ENCODE measurements around the gene STAG1. TPM values are rescaled to one million over a fixed set of nuclear protein-coding genes. Genes with fewer than 3 reads are reported as not detected.
A peak's percentile ranks its signal among the peaks of the same experiment; 100 is the strongest.
"Not testable (repeated sequence)": the region's sequence is repeated elsewhere in the genome, so short reads cannot be mapped to it uniquely, and the experiment has no call there.

The STAG1 gene
- total and polyA plus RNA-seq, 4 donors: 11.0 to 68.6 (median 38.4) TPM

GRCh38 chr3:136518102-136518501, 234.1 kb downstream of the STAG1 start:
- Histone ChIP-seq H3K4me3 (ENCODE audit: low read length in 2 of 2) (no peak overlapping the region), H3K27ac (ENCODE audit: low read depth in 1 of 2, low read length in 2 of 2) (no peak overlapping the region), H3K4me1 (ENCODE audit: control insufficient read depth in 1 of 2, insufficient read depth in 2 of 2, low read length in 2 of 2) (no peaks in the 10 kb centered on the region), H3K36me3 (ENCODE audit: control insufficient read depth in 1 of 2, insufficient read depth in 2 of 2, low read length in 1 of 2) (no peaks in the 10 kb centered on the region), H3K9me3 (ENCODE audit: control insufficient read depth, low read length) (no peaks in the 10 kb centered on the region), H3K27me3 (ENCODE audit: control insufficient read depth in 1 of 2, insufficient read depth in 2 of 2, low read length in 1 of 2) (no peaks in the 10 kb centered on the region)
- DNase-seq: no peak
- WGBS, 2 donors: 96% methylated on average over 2 of the region's 2 CpGs
- intact Hi-C loops (cut with DNase I): no loop called here
- no peak for ATAC-seq (ENCODE audit: low FRiP score)

GRCh38 chr3:136516656-136517055, 235.5 kb downstream of the STAG1 start:
- H3K36me3 ChIP-seq (ENCODE audit: control insufficient read depth in 1 of 2, insufficient read depth in 2 of 2, low read length in 1 of 2): no peaks in the 10 kb centered on the region
- intact Hi-C loops (cut with DNase I): no loop called here
- H3K27ac ChIP-seq (ENCODE audit: low read depth in 1 of 2, low read length in 2 of 2): no peak overlapping the region
- no peak for DNase-seq
- ATAC-seq (ENCODE audit: low FRiP score): no peak
- 62 to 63% methylated on average over 3 of the region's 3 CpGs for WGBS, 2 donors
- no peaks in the 10 kb centered on the region for H3K9me3 ChIP-seq (ENCODE audit: control insufficient read depth, low read length)
- no peaks in the 10 kb centered on the region for H3K27me3 ChIP-seq (ENCODE audit: control insufficient read depth in 1 of 2, insufficient read depth in 2 of 2, low read length in 1 of 2)
- no peak overlapping the region for H3K4me3 ChIP-seq (ENCODE audit: low read length in 2 of 2)
- no peaks in the 10 kb centered on the region for H3K4me1 ChIP-seq (ENCODE audit: control insufficient read depth in 1 of 2, insufficient read depth in 2 of 2, low read length in 2 of 2)

- intact Hi-C loops (cut with DNase I): no loop called here
- no peaks in the 10 kb centered on the region for H3K27me3 ChIP-seq (ENCODE audit: control insufficient read depth in 1 of 2, insufficient read depth in 2 of 2, low read length in 1 of 2)
- H3K4me1 ChIP-seq (ENCODE audit: control insufficient read depth in 1 of 2, insufficient read depth in 2 of 2, low read length in 2 of 2): no peaks in the 10 kb centered on the region
- DNase-seq: no peak
- H3K4me3 ChIP-seq (ENCODE audit: low read length in 2 of 2): no peak overlapping the region
- no peaks in the 10 kb centered on the region for H3K36me3 ChIP-seq (ENCODE audit: control insufficient read depth in 1 of 2, insufficient read depth in 2 of 2, low read length in 1 of 2)
- WGBS, 2 donors: 96 to 97% methylated on average over 5 of the region's 5 CpGs
- no peaks in the 10 kb centered on the region for H3K9me3 ChIP-seq (ENCODE audit: control insufficient read depth, low read length)
- no peak for ATAC-seq (ENCODE audit: low FRiP score)
- no peak overlapping the region for H3K27ac ChIP-seq (ENCODE audit: low read depth in 1 of 2, low read length in 2 of 2)
These were observed 236.1 kb downstream of the STAG1 start for GRCh38 chr3:136516095-136516494.

GRCh38 chr3:136514533-136514932, 237.6 kb downstream of the STAG1 start:
- H3K36me3 ChIP-seq (ENCODE audit: control insufficient read depth in 1 of 2, insufficient read depth in 2 of 2, low read length in 1 of 2); intact Hi-C loops (cut with DNase I); H3K4me1 ChIP-seq (ENCODE audit: control insufficient read depth in 1 of 2, insufficient read depth in 2 of 2, low read length in 2 of 2); ATAC-seq (ENCODE audit: low FRiP score); DNase-seq; H3K27ac ChIP-seq (ENCODE audit: low read depth in 1 of 2, low read length in 2 of 2); H3K4me3 ChIP-seq (ENCODE audit: low read length in 2 of 2); H3K27me3 ChIP-seq (ENCODE audit: control insufficient read depth in 1 of 2, insufficient read depth in 2 of 2, low read length in 1 of 2); H3K9me3 ChIP-seq (ENCODE audit: control insufficient read depth, low read length): not testable (repeated sequence)
- 98% methylated on average over 7 of the region's 7 CpGs for WGBS, 2 donors

DNA sequence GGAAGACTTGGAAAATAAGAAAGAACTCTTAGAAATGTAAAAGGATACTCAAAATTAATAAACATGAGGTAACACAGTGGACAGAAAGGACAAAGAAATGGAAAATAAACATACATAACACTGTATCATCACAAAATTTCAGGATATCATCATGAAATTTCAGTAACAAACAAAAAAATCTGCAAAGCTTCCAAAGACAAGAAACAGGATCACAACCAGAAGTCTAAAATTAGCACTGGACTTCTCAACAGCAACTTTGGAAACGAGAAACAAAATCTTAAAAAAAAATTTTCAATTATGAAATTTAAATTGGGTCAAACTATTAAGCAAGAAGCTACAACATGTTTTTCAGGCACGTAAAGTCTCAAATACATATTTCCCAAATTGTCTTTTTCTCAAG, 238.8 kb downstream of the STAG1 start:
- ATAC-seq (ENCODE audit: low FRiP score) (peak; percentile 11), DNase-seq (no peak)
- H3K27me3 ChIP-seq (ENCODE audit: control insufficient read depth in 1 of 2, insufficient read depth in 2 of 2, low read length in 1 of 2): no peaks in the 10 kb centered on the region
- 30 to 36% methylated on average over 2 of the region's 2 CpGs for WGBS, 2 donors
- no peaks in the 10 kb centered on the region for H3K36me3 ChIP-seq (ENCODE audit: control insufficient read depth in 1 of 2, insufficient read depth in 2 of 2, low read length in 1 of 2)
- H3K4me3 ChIP-seq (ENCODE audit: low read length in 2 of 2): no peak overlapping the region
- intact Hi-C loops (cut with DNase I): no loop called here
- H3K4me1 ChIP-seq (ENCODE audit: control insufficient read depth in 1 of 2, insufficient read depth in 2 of 2, low read length in 2 of 2): no peaks in the 10 kb centered on the region
- H3K9me3 ChIP-seq (ENCODE audit: control insufficient read depth, low read length): no peaks in the 10 kb centered on the region
- H3K27ac ChIP-seq (ENCODE audit: low read depth in 1 of 2, low read length in 2 of 2): no peak overlapping the region

DNA sequence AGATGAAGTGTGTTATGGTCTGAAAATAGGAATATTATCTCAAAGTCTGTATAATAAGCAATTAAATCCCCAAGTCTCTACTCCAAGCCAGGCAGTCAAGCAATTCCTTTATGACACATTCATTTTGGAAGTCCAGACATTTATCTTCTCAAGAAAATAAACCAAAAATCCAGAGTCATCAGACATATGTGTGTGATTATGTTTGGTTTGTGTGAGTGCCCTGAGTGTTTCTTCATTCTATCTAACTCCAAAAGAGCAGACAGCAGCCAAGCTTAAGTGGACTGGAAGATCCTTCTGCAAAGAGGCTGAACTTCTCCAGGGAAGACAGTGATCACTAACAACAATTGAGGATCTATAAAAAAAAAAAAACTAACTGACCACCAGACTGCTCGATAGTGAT, 239.8 kb downstream of the STAG1 start:
- no peaks in the 10 kb centered on the region for H3K36me3 ChIP-seq (ENCODE audit: control insufficient read depth in 1 of 2, insufficient read depth in 2 of 2, low read length in 1 of 2)
- ATAC-seq (ENCODE audit: low FRiP score): peak; percentile 62
- H3K4me3 ChIP-seq (ENCODE audit: low read length in 2 of 2): no peak overlapping the region
- no peaks in the 10 kb centered on the region for H3K27me3 ChIP-seq (ENCODE audit: control insufficient read depth in 1 of 2, insufficient read depth in 2 of 2, low read length in 1 of 2)
- H3K4me1 ChIP-seq (ENCODE audit: control insufficient read depth in 1 of 2, insufficient read depth in 2 of 2, low read length in 2 of 2): no peaks in the 10 kb centered on the region
- WGBS, 2 donors: 44 to 49% methylated on average over 1 of the region's 1 CpG
- intact Hi-C loops (cut with DNase I): no loop called here
- no peak overlapping the region for H3K27ac ChIP-seq (ENCODE audit: low read depth in 1 of 2, low read length in 2 of 2)
- no peak for DNase-seq
- no peaks in the 10 kb centered on the region for H3K9me3 ChIP-seq (ENCODE audit: control insufficient read depth, low read length)

- intact Hi-C loops (cut with DNase I): no loop called here
- Histone ChIP-seq H3K36me3 (ENCODE audit: control insufficient read depth in 1 of 2, insufficient read depth in 2 of 2, low read length in 1 of 2) (no peaks in the 10 kb centered on the region), H3K4me1 (ENCODE audit: control insufficient read depth in 1 of 2, insufficient read depth in 2 of 2, low read length in 2 of 2) (no peaks in the 10 kb centered on the region), H3K27ac (ENCODE audit: low read depth in 1 of 2, low read length in 2 of 2) (no peak overlapping the region), H3K4me3 (ENCODE audit: low read length in 2 of 2) (no peak overlapping the region), H3K9me3 (ENCODE audit: control insufficient read depth, low read length) (no peaks in the 10 kb centered on the region), H3K27me3 (ENCODE audit: control insufficient read depth in 1 of 2, insufficient read depth in 2 of 2, low read length in 1 of 2) (no peaks in the 10 kb centered on the region)
- 95% methylated on average over 1 of the region's 1 CpG for WGBS, 2 donors
- ATAC-seq (ENCODE audit: low FRiP score): no peak
- no peak for DNase-seq
These were observed 246.5 kb downstream of the STAG1 start for GRCh38 chr3:136505676-136506075.

GRCh38 chr3:136503056-136503455, 249.1 kb downstream of the STAG1 start:
- H3K27ac ChIP-seq (ENCODE audit: low read depth in 1 of 2, low read length in 2 of 2): no peak overlapping the region
- intact Hi-C loops (cut with DNase I): no loop called here
- DNase-seq (no peak), ATAC-seq (ENCODE audit: low FRiP score) (no peak)
- 82 to 91% methylated on average over 2 of the region's 2 CpGs for whole genome bisulfite sequencing, 2 donors
- H3K27me3 ChIP-seq (ENCODE audit: control insufficient read depth in 1 of 2, insufficient read depth in 2 of 2, low read length in 1 of 2): no peaks in the 10 kb centered on the region
- no peaks in the 10 kb centered on the region for H3K9me3 ChIP-seq (ENCODE audit: control insufficient read depth, low read length)
- no peaks in the 10 kb centered on the region for H3K4me1 ChIP-seq (ENCODE audit: control insufficient read depth in 1 of 2, insufficient read depth in 2 of 2, low read length in 2 of 2)
- H3K4me3 ChIP-seq (ENCODE audit: low read length in 2 of 2): no peak overlapping the region
- H3K36me3 ChIP-seq (ENCODE audit: control insufficient read depth in 1 of 2, insufficient read depth in 2 of 2, low read length in 1 of 2): no peaks in the 10 kb centered on the region

GRCh38 chr3:136498919-136499447, 253.2 kb downstream of the STAG1 start:
- Histone ChIP-seq H3K27ac (ENCODE audit: low read depth in 1 of 2, low read length in 2 of 2) (no peak overlapping the region), H3K9me3 (ENCODE audit: control insufficient read depth, low read length) (no peaks in the 10 kb centered on the region), H3K36me3 (ENCODE audit: control insufficient read depth in 1 of 2, insufficient read depth in 2 of 2, low read length in 1 of 2) (peaks cover 0 to under 1% of the 10 kb centered on the region in 2 donors), H3K4me3 (ENCODE audit: low read length in 2 of 2) (no peak overlapping the region), H3K4me1 (ENCODE audit: control insufficient read depth in 1 of 2, insufficient read depth in 2 of 2, low read length in 2 of 2) (no peaks in the 10 kb centered on the region), H3K27me3 (ENCODE audit: control insufficient read depth in 1 of 2, insufficient read depth in 2 of 2, low read length in 1 of 2) (no peaks in the 10 kb centered on the region)
- WGBS, 2 donors: 93 to 95% methylated on average over 6 of the region's 6 CpGs
- DNase-seq (no peak), ATAC-seq (ENCODE audit: low FRiP score) (no peak)
- intact Hi-C loops (cut with DNase I): no loop called here
